Measurements from ENCODE around the gene KCNMA1.

KCNMA1 gene

GRCh38 chr10:77467422-77467963 is 170.1 kb downstream of the KCNMA1 start:
- no peak for DNase-seq (ENCODE audit: low read depth)
- H3K4me3 ChIP-seq (ENCODE audit: control insufficient read depth, low read depth, low read length), result no peak overlapping the region
- TF ChIP-seq CTCF (IDR thresholded peaks at IDR 0.05; ENCODE audit: control insufficient read depth, insufficient read depth, low read depth, low read length, missing control alignments), result no peak

- DNase-seq (ENCODE audit: low read depth), result no peak
- no peak overlapping the region for H3K4me3 ChIP-seq (ENCODE audit: control insufficient read depth, low read depth, low read length)
- TF ChIP-seq CTCF (IDR thresholded peaks at IDR 0.05; ENCODE audit: control insufficient read depth, insufficient read depth, low read depth, low read length, missing control alignments), result no peak
These were observed 173.5 kb downstream of the KCNMA1 start for GRCh38 chr10:77463967-77464745.

- H3K4me3 ChIP-seq (ENCODE audit: control insufficient read depth, low read depth, low read length), result no peak overlapping the region
- DNase-seq (ENCODE audit: low read depth), result no peak
- TF ChIP-seq CTCF (IDR thresholded peaks at IDR 0.05; ENCODE audit: control insufficient read depth, insufficient read depth, low read depth, low read length, missing control alignments), result no peak
These were observed 174.1 kb downstream of the KCNMA1 start for GRCh38 chr10:77463499-77463898.

- no peak overlapping the region for H3K4me3 ChIP-seq (ENCODE audit: control insufficient read depth, low read depth, low read length)
- DNase-seq (ENCODE audit: low read depth), result no peak
- TF ChIP-seq CTCF (IDR thresholded peaks at IDR 0.05; ENCODE audit: control insufficient read depth, insufficient read depth, low read depth, low read length, missing control alignments), result no peak
These were observed 175.8 kb downstream of the KCNMA1 start for GRCh38 chr10:77461636-77462296.

- no peak for TF ChIP-seq CTCF (IDR thresholded peaks at IDR 0.05; ENCODE audit: control insufficient read depth, insufficient read depth, low read depth, low read length, missing control alignments)
- H3K4me3 ChIP-seq (ENCODE audit: control insufficient read depth, low read depth, low read length), result no peak overlapping the region
- no peak for DNase-seq (ENCODE audit: low read depth)
These were observed 177.7 kb downstream of the KCNMA1 start for GRCh38 chr10:77459905-77460304.

- no peak for TF ChIP-seq CTCF (IDR thresholded peaks at IDR 0.05; ENCODE audit: control insufficient read depth, insufficient read depth, low read depth, low read length, missing control alignments)
- no peak for DNase-seq (ENCODE audit: low read depth)
These were observed 178.5 kb downstream of the KCNMA1 start for GRCh38 chr10:77458986-77459590.

More at GRCh38 chr10:77458986-77459590, 178.5 kb downstream of the KCNMA1 start:
- H3K4me3 ChIP-seq (ENCODE audit: control insufficient read depth, low read depth, low read length), result no peak overlapping the region
